GM12874 (cell line): ENCODE measurements around the gene SCIN.

Experiments used
- CTCF ChIP-seq: IDR thresholded peaks from 2 replicates; pipeline ENCODE4 v1.5.1; 2011; ENCODE audit warnings: low read depth, mild to moderate bottlenecking, control low read depth, low read length, moderate library complexity; ENCODE audit not compliant: insufficient read depth

SCIN gene

GRCh38 chr7:12573885-12574284 lies 3.4 kb downstream of the SCIN start:
- TF ChIP-seq CTCF = no peak

GRCh38 chr7:12578930-12579640 lies 8.6 kb downstream of the SCIN start:
- no peak for TF ChIP-seq CTCF

GRCh38 chr7:12581897-12582296 lies 11.4 kb downstream of the SCIN start:
- no peak for TF ChIP-seq CTCF

- no peak for TF ChIP-seq CTCF
These were observed 11.8 kb downstream of the SCIN start for GRCh38 chr7:12582362-12582761.

- no peak for TF ChIP-seq CTCF
These were observed 12.7 kb downstream of the SCIN start for GRCh38 chr7:12583176-12583575.

GRCh38 chr7:12583922-12584321 lies 13.4 kb downstream of the SCIN start:
- TF ChIP-seq CTCF = no peak

GRCh38 chr7:12584930-12585329 lies 14.4 kb downstream of the SCIN start:
- TF ChIP-seq CTCF = no peak
